ENCODE measurements around the gene COP1.
A peak's percentile ranks its signal among the peaks of the same experiment; 100 is the strongest.

COP1 gene

GRCh38 chr1:176187001-176187400 is 20.1 kb downstream of the COP1 start:
- no peak overlapping the region for H3K27ac Mint-ChIP-seq
- H3K36me3 Mint-ChIP-seq: peaks cover 4 to 16% of the 10 kb centered on the region in 2 donors
- no peak for DNase-seq
- no peak for ATAC-seq (replicated peaks)
- peaks cover 2 to 4% of the 10 kb centered on the region in 2 donors for H3K9me3 Mint-ChIP-seq
- H3K4me3 Mint-ChIP-seq: no peak overlapping the region
- H3K27me3 Mint-ChIP-seq: no peaks in the 10 kb centered on the region
- H3K4me1 Mint-ChIP-seq: peaks cover 22 to 56% of the 10 kb centered on the region in 2 donors

GRCh38 chr1:176183618-176184017 is 23.5 kb downstream of the COP1 start:
- peaks cover under 1 to 1% of the 10 kb centered on the region in 2 donors for H3K9me3 Mint-ChIP-seq
- no peaks in the 10 kb centered on the region for H3K27me3 Mint-ChIP-seq
- no peak overlapping the region for H3K27ac Mint-ChIP-seq
- DNase-seq (no peak), ATAC-seq (replicated peaks) (peak; percentile 27 to 58)
- H3K4me3 Mint-ChIP-seq: no peak overlapping the region
- peaks cover 17 to 56% of the 10 kb centered on the region in 2 donors for H3K4me1 Mint-ChIP-seq
- peaks cover 5 to 17% of the 10 kb centered on the region in 2 donors for H3K36me3 Mint-ChIP-seq

DNA sequence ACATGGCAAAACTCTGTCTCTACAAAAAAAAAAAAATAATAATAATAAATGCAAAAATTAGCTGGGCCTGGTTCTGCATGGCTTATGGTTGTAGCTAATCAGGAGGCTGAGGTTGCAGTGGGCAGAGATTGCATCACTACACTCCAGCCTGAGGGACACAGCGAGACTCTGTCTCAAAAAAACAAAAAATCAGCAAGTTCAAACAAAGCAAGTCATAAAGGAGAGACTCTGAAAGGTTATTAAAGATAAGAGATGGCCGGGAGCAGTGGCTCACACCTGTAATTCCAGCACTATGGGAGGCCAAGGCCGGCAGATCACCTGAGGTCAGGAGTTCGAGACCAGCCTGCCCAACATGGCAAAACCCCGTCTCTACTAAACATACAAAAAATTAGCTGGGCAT is 28.8 kb downstream of the COP1 start:
- Mint-ChIP-seq H3K9me3 (no peaks in the 10 kb centered on the region), H3K4me3 (peak overlapping the region in 1 of 2 donors; percentile 33), H3K4me1 (peaks cover 8 to 38% of the 10 kb centered on the region in 2 donors), H3K27me3 (no peaks in the 10 kb centered on the region), H3K36me3 (peaks cover 24 to 44% of the 10 kb centered on the region in 2 donors), H3K27ac (no peak overlapping the region)
- DNase-seq: no peak
- peak in 1 of 2 donors; percentile 27 for ATAC-seq (replicated peaks)

DNA sequence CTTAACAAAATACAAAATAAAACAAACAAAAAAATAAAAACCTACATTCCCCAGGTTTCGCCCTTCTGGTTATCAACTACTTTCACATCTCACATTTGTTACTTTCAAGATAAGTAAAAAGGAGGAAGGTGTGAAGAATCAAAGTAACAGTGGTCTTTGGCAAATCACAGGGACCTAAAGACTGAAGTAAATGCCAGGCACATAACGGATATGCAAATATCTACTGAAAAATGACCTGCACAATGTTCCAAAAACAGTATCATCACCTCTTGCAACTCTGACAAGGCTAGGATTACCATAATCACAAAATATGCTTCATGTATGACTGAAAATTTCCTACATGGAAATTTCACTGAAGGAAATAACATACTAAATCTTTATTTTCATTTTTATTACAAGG is 29.3 kb downstream of the COP1 start:
- H3K4me3 Mint-ChIP-seq: peak overlapping the region in 1 of 2 donors; percentile 5
- no peak overlapping the region for H3K27ac Mint-ChIP-seq
- ATAC-seq (replicated peaks) (peak; percentile 81 to 87), DNase-seq (no peak)
- peaks cover 8 to 38% of the 10 kb centered on the region in 2 donors for H3K4me1 Mint-ChIP-seq
- no peaks in the 10 kb centered on the region for H3K27me3 Mint-ChIP-seq
- peaks cover 25 to 45% of the 10 kb centered on the region in 2 donors for H3K36me3 Mint-ChIP-seq
- H3K9me3 Mint-ChIP-seq: no peaks in the 10 kb centered on the region

DNA sequence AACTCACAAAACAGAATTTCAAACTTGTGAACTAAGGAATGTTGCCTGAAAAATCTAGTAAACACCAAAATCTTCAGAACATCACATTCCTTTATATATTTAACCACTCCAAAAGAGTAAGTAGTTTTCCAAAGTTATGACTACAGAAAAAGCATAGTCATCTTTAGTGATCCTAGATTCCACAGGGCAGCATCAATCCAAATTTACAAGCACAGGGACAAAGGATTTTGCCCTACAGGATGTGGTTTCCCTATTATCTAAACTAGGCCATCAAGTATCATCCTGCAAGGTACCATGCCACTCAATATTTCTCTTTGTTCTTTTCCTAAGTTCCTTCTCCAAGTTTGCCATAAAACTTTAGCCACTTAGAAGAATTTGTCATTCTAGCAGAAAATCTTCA is 33.0 kb downstream of the COP1 start:
- H3K4me3 Mint-ChIP-seq: no peak overlapping the region
- DNase-seq (no peak), ATAC-seq (replicated peaks) (no peak)
- H3K9me3 Mint-ChIP-seq: no peaks in the 10 kb centered on the region
- peaks cover 37 to 54% of the 10 kb centered on the region in 2 donors for H3K36me3 Mint-ChIP-seq
- H3K4me1 Mint-ChIP-seq: peaks cover 6 to 17% of the 10 kb centered on the region in 2 donors
- H3K27me3 Mint-ChIP-seq: no peaks in the 10 kb centered on the region
- H3K27ac Mint-ChIP-seq: no peak overlapping the region

GRCh38 chr1:176172215-176172614 is 34.9 kb downstream of the COP1 start:
- Mint-ChIP-seq H3K27ac (no peak overlapping the region), H3K4me3 (no peak overlapping the region), H3K9me3 (no peaks in the 10 kb centered on the region), H3K27me3 (no peaks in the 10 kb centered on the region), H3K4me1 (peaks cover 5 to 7% of the 10 kb centered on the region in 2 donors), H3K36me3 (peaks cover 37 to 51% of the 10 kb centered on the region in 2 donors)
- ATAC-seq (replicated peaks) (no peak), DNase-seq (no peak)

GRCh38 chr1:176167210-176167609 is 39.9 kb downstream of the COP1 start:
- Mint-ChIP-seq H3K9me3 (no peaks in the 10 kb centered on the region), H3K27ac (no peak overlapping the region), H3K27me3 (no peaks in the 10 kb centered on the region), H3K4me1 (peaks cover 0 to 2% of the 10 kb centered on the region in 2 donors), H3K36me3 (peaks cover 38 to 48% of the 10 kb centered on the region in 2 donors), H3K4me3 (no peak overlapping the region)
- ATAC-seq (replicated peaks) (no peak), DNase-seq (no peak)

- Mint-ChIP-seq H3K9me3 (no peaks in the 10 kb centered on the region), H3K27ac (no peak overlapping the region), H3K4me3 (no peak overlapping the region), H3K4me1 (peaks cover 0 to 2% of the 10 kb centered on the region in 2 donors), H3K36me3 (peaks cover 41 to 53% of the 10 kb centered on the region in 2 donors), H3K27me3 (no peaks in the 10 kb centered on the region)
- DNase-seq (no peak), ATAC-seq (replicated peaks) (no peak)
Measured at GRCh38 chr1:176165573-176165972, 41.5 kb downstream of the COP1 start.

GRCh38 chr1:176164014-176164678 is 42.9 kb downstream of the COP1 start:
- no peak overlapping the region for H3K4me3 Mint-ChIP-seq
- no peaks in the 10 kb centered on the region for H3K27me3 Mint-ChIP-seq
- peaks cover 2 to 5% of the 10 kb centered on the region in 2 donors for H3K4me1 Mint-ChIP-seq
- ATAC-seq (replicated peaks): no peak
- H3K27ac Mint-ChIP-seq: no peak overlapping the region
- peaks cover 46 to 57% of the 10 kb centered on the region in 2 donors for H3K36me3 Mint-ChIP-seq
- DNase-seq: no peak
- H3K9me3 Mint-ChIP-seq: peaks cover 1 to 2% of the 10 kb centered on the region in 2 donors

DNA sequence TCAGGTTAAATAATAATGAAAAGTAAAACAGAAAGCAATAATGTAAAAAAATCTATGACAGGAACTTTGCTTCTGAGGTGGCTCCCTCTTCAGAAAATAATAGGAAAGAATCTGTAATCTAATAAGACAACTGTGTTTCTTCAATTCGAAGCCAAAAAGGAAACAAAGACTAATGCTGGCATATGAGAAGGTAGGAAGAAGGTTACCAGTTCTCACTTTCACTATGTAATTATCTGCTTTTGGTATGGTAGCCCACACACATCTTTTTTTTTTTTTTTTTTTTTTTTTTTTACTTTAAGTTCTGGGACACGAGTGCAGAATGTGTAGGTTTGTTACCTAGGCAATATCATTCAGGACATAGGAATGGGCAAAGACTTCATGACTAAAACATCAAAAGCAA is 47.1 kb downstream of the COP1 start:
- ATAC-seq (replicated peaks): peak in 1 of 2 donors; percentile 25
- Mint-ChIP-seq H3K9me3 (peaks cover 4 to 14% of the 10 kb centered on the region in 2 donors), H3K36me3 (peaks cover 61 to 73% of the 10 kb centered on the region in 2 donors), H3K27ac (no peak overlapping the region), H3K27me3 (no peaks in the 10 kb centered on the region), H3K4me1 (peaks cover 0 to 12% of the 10 kb centered on the region in 2 donors), H3K4me3 (no peak overlapping the region)
- no peak for DNase-seq

- H3K4me1 Mint-ChIP-seq: peaks cover 2 to 12% of the 10 kb centered on the region in 2 donors
- H3K27me3 Mint-ChIP-seq: no peaks in the 10 kb centered on the region
- peak overlapping the region; percentile 71 for H3K27ac Mint-ChIP-seq
Measured at GRCh38 chr1:176157995-176158394, 49.1 kb downstream of the COP1 start.

DNA sequence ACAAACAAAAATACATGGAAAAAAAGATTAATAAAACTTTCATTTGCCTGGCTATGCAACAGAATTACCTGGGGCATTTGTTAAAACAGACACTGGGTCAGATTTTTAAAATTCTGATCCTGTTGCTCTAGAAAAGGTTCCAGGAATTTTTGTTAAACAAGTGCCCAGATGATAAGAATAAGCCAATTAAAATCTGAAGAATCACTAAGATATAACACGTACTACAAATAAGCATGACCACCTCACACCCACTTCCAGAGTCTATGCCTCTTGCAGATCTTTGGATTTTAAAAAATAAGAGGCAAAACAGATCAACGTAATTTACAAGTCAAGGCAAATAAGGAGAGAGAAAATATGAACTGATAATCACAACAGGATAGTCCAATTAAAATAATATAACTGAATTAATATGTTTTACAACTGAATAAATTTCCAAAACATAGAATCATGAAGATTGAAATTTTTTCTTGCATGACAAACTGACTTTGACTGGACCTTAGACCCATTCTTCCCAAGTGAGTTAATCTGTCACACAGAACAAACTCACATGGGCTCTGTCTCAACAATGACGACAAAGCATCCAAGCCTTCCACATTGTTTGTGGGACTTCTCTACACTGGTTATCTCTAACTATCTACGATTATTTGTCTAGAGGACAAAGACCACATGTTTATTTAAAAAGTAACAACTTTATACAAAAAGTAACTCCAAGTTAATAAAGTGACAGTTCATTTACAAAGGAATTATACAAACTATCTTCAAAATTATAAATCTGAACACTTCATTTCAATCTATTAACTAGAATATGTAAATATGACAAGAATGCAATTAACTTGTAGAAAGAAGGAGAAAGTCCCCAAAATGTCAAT is 56.9 kb downstream of the COP1 start:
- no peak overlapping the region for H3K4me3 Mint-ChIP-seq
- no peak for ATAC-seq (replicated peaks)
- H3K27ac Mint-ChIP-seq: no peak overlapping the region
- peaks cover 6 to 10% of the 10 kb centered on the region in 2 donors for H3K4me1 Mint-ChIP-seq
- H3K9me3 Mint-ChIP-seq: peaks cover 0 to 4% of the 10 kb centered on the region in 2 donors
- no peaks in the 10 kb centered on the region for H3K27me3 Mint-ChIP-seq
- no peak for DNase-seq
- peaks cover 41 to 53% of the 10 kb centered on the region in 2 donors for H3K36me3 Mint-ChIP-seq

More at GRCh38 chr1:176157995-176158394, 49.1 kb downstream of the COP1 start:
- peaks cover 4 to 16% of the 10 kb centered on the region in 2 donors for H3K9me3 Mint-ChIP-seq
- H3K36me3 Mint-ChIP-seq: peaks cover 68 to 80% of the 10 kb centered on the region in 2 donors
- ATAC-seq (replicated peaks) (no peak), DNase-seq (no peak)
- no peak overlapping the region for H3K4me3 Mint-ChIP-seq

GRCh38 chr1:176144526-176144925 is 62.6 kb downstream of the COP1 start:
- H3K27ac Mint-ChIP-seq: no peak overlapping the region
- ATAC-seq (replicated peaks) (no peak), DNase-seq (no peak)
- no peak overlapping the region for H3K4me3 Mint-ChIP-seq
- peaks cover 45 to 50% of the 10 kb centered on the region in 2 donors for H3K36me3 Mint-ChIP-seq
- H3K9me3 Mint-ChIP-seq: peaks cover 0 to 4% of the 10 kb centered on the region in 2 donors
- no peaks in the 10 kb centered on the region for H3K27me3 Mint-ChIP-seq
- H3K4me1 Mint-ChIP-seq: peaks cover 5 to 13% of the 10 kb centered on the region in 2 donors

DNA sequence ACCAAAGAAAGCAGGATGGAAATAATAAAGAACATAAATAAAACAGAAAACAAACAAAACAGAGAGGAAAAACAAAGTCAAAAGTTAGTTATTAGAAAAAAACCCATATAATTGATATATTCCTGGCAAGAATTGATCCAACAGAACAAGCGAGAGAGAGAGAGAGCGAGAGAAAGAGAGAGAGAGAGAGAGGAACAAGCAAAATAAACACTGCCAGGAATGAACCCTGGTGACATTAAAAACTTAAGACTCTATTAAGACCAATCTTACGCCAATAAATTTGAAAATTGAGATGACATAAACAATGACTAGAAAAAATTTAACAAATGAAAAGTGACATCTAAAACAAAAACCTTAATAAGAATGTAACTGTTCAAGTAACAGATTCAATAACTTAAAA is 64.1 kb downstream of the COP1 start:
- H3K27ac Mint-ChIP-seq: no peak overlapping the region

More for the DNA sequence above, 64.1 kb downstream of the COP1 start:
- Mint-ChIP-seq H3K9me3 (peaks cover 0 to 4% of the 10 kb centered on the region in 2 donors), H3K36me3 (peaks cover 49 to 58% of the 10 kb centered on the region in 2 donors), H3K27me3 (no peaks in the 10 kb centered on the region), H3K4me1 (peaks cover 8 to 13% of the 10 kb centered on the region in 2 donors), H3K4me3 (no peak overlapping the region)
- DNase-seq (no peak), ATAC-seq (replicated peaks) (no peak)
